Choroid plexus epithelial cell (primary cell): ENCODE measurements around the gene UBAP2.
"Not testable (repeated sequence)": the region's sequence is repeated elsewhere in the genome, so short reads cannot be mapped to it uniquely, and the experiment has no call there.

Experiments
- DNase-seq: peaks from one replicate; pipeline ENCODE4 v3.0.0-alpha.2; 2010; ENCODE audit warnings: low read depth
- H3K4me3 ChIP-seq: 2 replicates; pipeline ENCODE4 v1.5.1; 2011; ENCODE audit warnings: low read depth, mild to moderate bottlenecking, control low read depth, low read length, moderate library complexity
- TF ChIP-seq, protein P1 (sequence below): conservative IDR thresholded peaks from 2 replicates; pipeline ENCODE4 v1.5.1; 2011; ENCODE audit warnings: low read depth, mild to moderate bottlenecking, control low read depth, inconsistent platforms, low read length, moderate library complexity

UBAP2 gene

DNA sequence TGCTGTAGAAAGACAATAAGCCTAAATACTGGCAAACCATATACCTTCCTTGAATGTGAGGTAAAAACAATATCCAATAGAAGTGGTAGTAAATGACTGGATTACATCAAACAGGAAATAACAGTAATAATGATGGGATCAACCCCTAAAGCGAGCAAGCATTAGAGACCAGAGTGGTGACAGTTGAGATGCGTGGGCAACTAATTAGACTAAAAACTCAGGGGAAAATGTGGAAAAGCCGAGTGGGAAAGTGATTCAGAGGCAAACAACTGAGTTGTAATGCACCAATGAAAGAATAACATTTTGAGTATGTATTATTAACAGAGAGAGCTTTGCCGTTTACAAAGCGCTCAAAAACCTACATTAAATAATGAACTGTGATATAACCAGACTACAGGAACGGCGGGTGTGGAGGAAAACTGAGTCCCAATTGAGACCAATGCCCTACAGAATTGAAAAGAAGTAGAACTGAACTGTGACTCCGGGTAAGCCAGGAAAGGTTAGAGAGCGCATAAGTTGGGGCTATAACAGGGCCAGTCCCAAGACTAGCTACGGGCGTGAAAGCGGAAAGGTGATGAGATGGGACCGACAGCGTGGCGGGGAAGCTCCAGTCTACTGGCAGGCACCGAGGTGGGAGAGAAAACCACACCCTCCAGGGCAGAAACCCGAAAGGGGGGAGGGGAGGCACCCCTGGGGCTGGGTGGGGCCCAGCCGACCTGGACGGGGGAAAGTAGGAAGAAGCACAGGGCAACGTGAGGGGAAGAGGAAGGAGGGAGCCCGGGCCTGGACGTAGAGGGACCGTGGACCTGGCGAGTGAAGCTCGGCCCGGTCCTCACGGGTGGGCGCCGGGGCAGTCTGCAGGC, 592 bp downstream of the UBAP2 start:
- TF ChIP-seq, protein P1, sequence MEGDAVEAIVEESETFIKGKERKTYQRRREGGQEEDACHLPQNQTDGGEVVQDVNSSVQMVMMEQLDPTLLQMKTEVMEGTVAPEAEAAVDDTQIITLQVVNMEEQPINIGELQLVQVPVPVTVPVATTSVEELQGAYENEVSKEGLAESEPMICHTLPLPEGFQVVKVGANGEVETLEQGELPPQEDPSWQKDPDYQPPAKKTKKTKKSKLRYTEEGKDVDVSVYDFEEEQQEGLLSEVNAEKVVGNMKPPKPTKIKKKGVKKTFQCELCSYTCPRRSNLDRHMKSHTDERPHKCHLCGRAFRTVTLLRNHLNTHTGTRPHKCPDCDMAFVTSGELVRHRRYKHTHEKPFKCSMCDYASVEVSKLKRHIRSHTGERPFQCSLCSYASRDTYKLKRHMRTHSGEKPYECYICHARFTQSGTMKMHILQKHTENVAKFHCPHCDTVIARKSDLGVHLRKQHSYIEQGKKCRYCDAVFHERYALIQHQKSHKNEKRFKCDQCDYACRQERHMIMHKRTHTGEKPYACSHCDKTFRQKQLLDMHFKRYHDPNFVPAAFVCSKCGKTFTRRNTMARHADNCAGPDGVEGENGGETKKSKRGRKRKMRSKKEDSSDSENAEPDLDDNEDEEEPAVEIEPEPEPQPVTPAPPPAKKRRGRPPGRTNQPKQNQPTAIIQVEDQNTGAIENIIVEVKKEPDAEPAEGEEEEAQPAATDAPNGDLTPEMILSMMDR = no peak
- peak overlapping the region; percentile 97 for H3K4me3 ChIP-seq
- peak; percentile 6 for DNase-seq

DNA sequence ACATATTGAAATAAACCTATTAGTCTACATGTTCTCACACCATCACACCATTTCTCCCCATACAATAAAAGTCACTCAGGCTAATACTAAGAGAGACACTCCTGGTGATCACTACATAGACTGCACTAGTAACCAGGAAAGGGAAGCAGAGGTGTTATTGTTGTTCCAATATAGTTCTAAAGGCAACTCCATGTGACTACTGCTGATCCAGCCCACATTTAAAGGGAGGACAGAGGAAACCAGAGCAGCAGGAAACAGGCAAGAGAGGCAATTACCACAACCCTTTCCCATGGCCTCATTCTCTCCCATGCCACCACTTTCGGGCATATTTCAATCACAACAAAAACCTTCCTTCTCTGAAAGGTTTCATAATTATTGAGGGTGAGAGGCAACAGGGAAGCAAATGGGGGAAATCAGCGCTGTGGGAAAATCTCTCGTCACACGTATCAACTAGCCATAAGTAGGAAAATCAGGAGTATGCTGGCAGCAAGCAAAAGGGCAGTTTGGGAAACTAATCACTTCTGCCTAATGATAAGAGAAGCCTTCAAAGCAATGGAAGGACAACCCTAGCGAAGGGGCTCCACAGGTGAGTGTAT, 1.8 kb downstream of the UBAP2 start:
- peak overlapping the region; percentile 97 for H3K4me3 ChIP-seq
- DNase-seq = peak; percentile 61
- TF ChIP-seq, protein P1 = no peak

DNA sequence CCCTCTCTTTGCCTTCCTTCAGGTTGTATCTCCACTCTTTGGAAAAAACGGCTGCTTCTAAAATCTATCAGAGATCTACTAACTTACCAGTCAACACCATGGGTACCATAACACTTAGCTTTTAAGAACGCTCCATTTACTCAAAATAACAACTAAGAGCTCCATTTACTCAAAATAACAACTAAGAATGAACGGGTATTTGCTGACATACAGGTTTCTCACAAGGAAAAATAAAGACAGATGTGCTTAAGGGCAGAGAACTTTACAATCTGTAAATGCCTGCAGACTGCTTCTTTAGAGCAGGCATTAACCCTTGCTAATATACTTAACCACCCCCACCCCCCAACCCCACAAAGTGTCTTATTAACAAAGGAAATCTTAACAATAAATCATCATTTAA, 2.8 kb downstream of the UBAP2 start:
- TF ChIP-seq, protein P1 = no peak
- H3K4me3 ChIP-seq = no peak overlapping the region

DNA sequence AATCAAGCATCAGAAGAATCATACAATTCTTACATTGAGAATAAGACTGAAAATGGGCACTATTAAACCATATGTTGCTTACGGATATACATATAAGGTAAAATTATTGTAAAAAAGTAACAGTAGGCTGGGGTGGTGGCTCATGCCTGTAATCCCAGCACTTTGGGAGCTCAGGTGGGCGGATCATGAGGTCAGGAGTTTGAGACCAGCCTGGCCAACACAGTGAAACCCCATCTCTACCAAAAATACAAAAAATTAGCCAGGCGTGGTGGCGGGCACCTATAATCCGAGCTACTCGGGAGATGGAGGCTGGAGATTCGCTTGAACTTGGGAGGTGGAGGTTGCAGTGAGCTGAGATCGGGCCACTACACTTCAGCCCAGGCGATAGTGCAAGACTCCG, 6.6 kb downstream of the UBAP2 start:
- H3K4me3 ChIP-seq, DNase-seq: not testable (repeated sequence)

More for the DNA sequence above, 2.8 kb downstream of the UBAP2 start:
- DNase-seq = no peak

DNA sequence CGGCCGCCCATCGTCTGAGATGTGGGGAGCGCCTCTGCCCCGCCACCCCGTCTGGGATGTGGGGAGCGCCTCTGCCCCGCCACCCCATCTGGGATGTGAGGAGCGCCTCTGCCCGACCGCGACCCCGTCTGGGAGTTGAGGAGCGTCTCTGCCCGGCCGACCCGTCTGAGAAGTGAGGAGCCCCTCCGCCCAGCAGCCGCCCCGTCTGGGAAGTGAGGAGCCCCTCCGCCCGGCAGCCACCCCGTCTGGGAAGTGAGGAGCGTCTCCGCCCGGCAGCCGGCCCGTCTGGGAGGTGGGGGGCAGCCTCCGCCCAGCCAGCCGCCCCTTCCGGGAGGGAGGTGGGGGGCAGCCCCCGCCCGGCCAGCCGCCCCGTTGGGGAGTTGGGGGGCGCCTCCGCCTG, 9.8 kb downstream of the UBAP2 start:
- H3K4me3 ChIP-seq, DNase-seq: not testable (repeated sequence)

DNA sequence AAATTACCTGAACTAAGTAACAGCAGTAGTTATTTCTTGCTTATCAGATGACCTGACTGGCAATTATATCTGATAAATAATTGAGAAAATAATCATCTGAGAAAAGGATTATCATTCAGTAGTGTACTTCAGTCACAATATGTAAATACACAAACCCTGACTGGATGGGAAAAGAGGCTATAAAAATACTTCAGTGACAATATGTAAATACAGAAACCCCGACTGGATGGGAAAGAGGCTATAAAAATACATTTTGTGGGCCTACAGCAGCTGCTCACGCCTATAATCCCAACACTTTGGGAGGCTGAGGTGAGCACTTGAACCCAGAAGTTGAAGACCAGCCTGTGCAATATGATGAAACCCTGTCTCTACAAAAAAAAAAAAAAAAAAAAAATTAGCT, 11.1 kb downstream of the UBAP2 start:
- DNase-seq = no peak
- H3K4me3 ChIP-seq = no peak overlapping the region
- TF ChIP-seq, protein P1 = no peak

DNA sequence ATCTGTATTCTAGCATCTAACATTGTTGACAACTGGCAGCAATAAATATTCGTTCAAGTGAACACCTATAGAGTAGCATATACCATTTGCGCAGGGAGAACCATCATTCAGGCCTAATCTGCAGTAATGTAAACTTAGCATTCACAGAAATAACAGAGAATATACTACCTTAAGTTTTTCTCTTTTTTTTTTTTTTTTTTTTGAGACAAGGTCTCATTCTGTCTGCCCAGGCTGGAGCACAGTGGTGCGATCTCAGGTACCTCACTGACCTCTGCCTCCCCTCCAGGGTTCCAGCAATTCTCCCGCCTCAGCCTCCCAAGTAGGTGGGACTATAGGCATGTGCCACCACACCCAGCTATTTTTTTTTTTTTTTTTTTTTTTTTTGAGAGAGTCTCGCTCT, 12.1 kb downstream of the UBAP2 start:
- no peak overlapping the region for H3K4me3 ChIP-seq
- TF ChIP-seq, protein P1 = no peak
- DNase-seq = no peak

DNA sequence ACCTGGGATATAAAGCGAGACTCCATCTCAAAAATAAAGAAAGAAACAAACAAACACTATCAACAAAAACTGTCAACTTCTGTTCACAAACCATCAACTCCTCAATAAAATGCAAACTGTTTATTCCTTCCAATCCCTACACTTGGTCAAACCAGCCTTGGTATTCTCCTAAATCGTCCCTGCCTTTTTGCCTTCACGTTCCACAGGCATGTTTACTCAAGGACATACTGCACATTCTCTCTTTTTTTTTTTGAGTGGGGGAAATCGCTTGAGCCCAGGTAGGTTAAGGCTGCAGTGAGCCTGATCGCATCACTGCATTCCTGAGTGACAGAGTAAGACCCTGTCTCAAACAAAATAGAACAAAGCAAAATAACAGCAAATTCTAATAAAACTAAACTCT, 13.0 kb downstream of the UBAP2 start:
- TF ChIP-seq, protein P1 = no peak
- DNase-seq = peak; percentile 43
- H3K4me3 ChIP-seq = no peak overlapping the region
